B cell (primary cell): ENCODE data around the gene CCR9. TPM values are rescaled to one million over a fixed set of nuclear protein-coding genes. Genes with fewer than 3 reads are reported as not detected.

ENCODE experiments used
- ATAC-seq: fragments of 200-7000 bp; cut with Tn5 transposase; one replicate; pipeline ENCODE4 v1.10.0; 2021; ENCODE audit warnings: low read depth, mild to moderate bottlenecking, moderate number of reproducible peaks, moderate library complexity
- CTCF ChIA-PET: fragments of 350-600 bp; sonication (Branson Sonifier 250); formaldehyde crosslinking; loops from one replicate; lab custom pipeline; 2021; ENCODE audit warnings: antibody characterized with exemption, inconsistent platforms; lab: Charles Lee
- POLR2A ChIA-PET: fragments of 350-600 bp; sonication (Branson Sonifier 250); formaldehyde crosslinking; loops from one replicate; lab custom pipeline; 2021; ENCODE audit warnings: antibody characterized with exemption; lab: Charles Lee
- DNase-seq: peaks from one replicate; pipeline ENCODE4 v3.0.0; 2013
- H2AFZ ChIP-seq: 2 replicates; pipeline ENCODE4 v1.6.1; 2012; ENCODE audit warnings: mild to moderate bottlenecking, low read depth, low read length; ENCODE audit not compliant: insufficient read depth, poor library complexity, severe bottlenecking
- H3K27ac ChIP-seq, 2 donors: 1 replicate in 1 of 2; 2 replicates in 1 of 2; pipeline ENCODE4 v1.5.1; 2012 to 2013; ENCODE audit warnings: low read length in 2 of 2, mild to moderate bottlenecking in 2 of 2, moderate library complexity in 1 of 2
- H3K27me3 ChIP-seq, 4 experiments: fragments of 200-600 bp in 1 of 4; sonication (generic) in 1 of 4; replicated peaks in 1 of 4; 1 replicate in 2 of 4; 2 replicates in 2 of 4; pipeline versions ENCODE4 v1.6.1 to v1.7.0; 2013 to 2016; ENCODE audit warnings: low read length in 3 of 4, mild to moderate bottlenecking in 2 of 4, mixed read lengths in 1 of 4, moderate library complexity in 1 of 4; ENCODE audit not compliant: insufficient read depth in 4 of 4, control insufficient read depth in 3 of 4; ENCODE audit errors: control extremely low read depth in 1 of 4
- H3K36me3 ChIP-seq, 2 experiments: replicated peaks in 1 of 2; 1 replicate in 1 of 2; 2 replicates in 1 of 2; pipeline versions ENCODE4 v1.6.1 to v1.7.1; 2013; ENCODE audit warnings: low read length in 1 of 2; ENCODE audit not compliant: insufficient read depth in 2 of 2, control insufficient read depth in 1 of 2; ENCODE audit errors: control extremely low read depth in 1 of 2, extremely low read depth in 1 of 2
- H3K4me1 ChIP-seq, 2 donors: fragments of 200-600 bp in 1 of 2; sonication (generic) in 1 of 2; 1 replicate in 1 of 2; 2 replicates in 1 of 2; pipeline versions ENCODE4 v1.5.1 to v1.6.1; 2013 to 2017; ENCODE audit warnings: low read length in 2 of 2; ENCODE audit not compliant: control insufficient read depth in 2 of 2, insufficient read depth in 2 of 2
- H3K4me2 ChIP-seq: replicated peaks from 2 replicates; pipeline ENCODE3; 2012; ENCODE audit warnings: mild to moderate bottlenecking, low read depth, low read length; ENCODE audit not compliant: poor library complexity, severe bottlenecking
- H3K4me3 ChIP-seq, 5 experiments: fragments of 200-600 bp in 1 of 5; sonication (generic) in 1 of 5; 1 replicate in 3 of 5; 2 replicates in 2 of 5; pipeline versions ENCODE4 v1.5.1 to v1.7.0; 2011 to 2016; ENCODE audit warnings: low read length in 4 of 5, mild to moderate bottlenecking in 4 of 5, low read depth in 2 of 5, control low read depth in 1 of 5, moderate library complexity in 1 of 5; ENCODE audit not compliant: insufficient read depth in 1 of 5; ENCODE audit errors: control extremely low read depth in 1 of 5, extremely low read depth in 1 of 5
- H3K79me2 ChIP-seq: fragments of 200-600 bp; sonication (generic); one replicate; pipeline ENCODE4 v1.6.0; 2016; ENCODE audit warnings: low read length; ENCODE audit not compliant: control insufficient read depth, insufficient read depth
- H3K9ac ChIP-seq: fragments of 200-600 bp; sonication (generic); 2 replicates; pipeline ENCODE4 v1.6.1; 2017; ENCODE audit warnings: mild to moderate bottlenecking, low read length, moderate library complexity
- H3K9me3 ChIP-seq, 3 donors: one replicate each; pipeline versions ENCODE4 v1.6.1 to v1.7.1; 2013; ENCODE audit warnings: low read length in 2 of 3; ENCODE audit not compliant: control insufficient read depth in 2 of 3, insufficient read depth in 1 of 3; ENCODE audit errors: control extremely low read depth in 1 of 3
- H4K20me1 ChIP-seq: 2 replicates; pipeline ENCODE4 v1.6.0; 2012; ENCODE audit warnings: mild to moderate bottlenecking, low read length; ENCODE audit not compliant: insufficient read depth, control insufficient read depth, poor library complexity, severe bottlenecking
- H3K27ac Mint-ChIP-seq: one replicate; pipeline ENCODE4 v1.8.0; 2021; ENCODE audit warnings: mixed read lengths
- H3K27me3 Mint-ChIP-seq: one replicate; pipeline ENCODE4 v1.8.0; 2021; ENCODE audit warnings: mixed read lengths
- H3K4me1 Mint-ChIP-seq: one replicate; pipeline ENCODE4 v1.8.0; 2021; ENCODE audit warnings: mixed read lengths
- H3K4me3 Mint-ChIP-seq: one replicate; pipeline ENCODE4 v1.8.0; 2021; ENCODE audit warnings: mixed read lengths
- H3K9me3 Mint-ChIP-seq: one replicate; pipeline ENCODE4 v1.8.0; 2022; ENCODE audit warnings: mixed read lengths; ENCODE audit not compliant: insufficient read depth
- CTCF ChIP-seq: fragments of 200-600 bp; IDR thresholded peaks from one replicate; pipeline ENCODE4 v1.8.0; 2022; ENCODE audit warnings: antibody characterized with exemption, mild to moderate bottlenecking
- EZH2 ChIP-seq: IDR thresholded peaks from 2 replicates; pipeline ENCODE4 v1.6.1; 2012; ENCODE audit warnings: borderline replicate concordance, low read depth, mild to moderate bottlenecking, moderate library complexity, low read length; ENCODE audit not compliant: insufficient read depth, poor library complexity, severe bottlenecking
- WGBS: methylation state at CpG from one replicate; pipeline ENCODE4 v1.1.5; 2013; ENCODE audit warnings: missing lambda C conversion rate; ENCODE audit not compliant: insufficient coverage; 5-methylcytosine and 5-hydroxymethylcytosine counted together
- intact Hi-C: fragments of 100-400 bp; cut with micrococcal nuclease; formaldehyde crosslinking; loops from one replicate; pipeline ENCODE4 v1.10.0; 2022
- polyA plus RNA-seq: library from polyadenylated mRNA; depleted of rRNA; stranded (reverse); fragments of >200 nt; gene quantifications from 2 replicates; pipeline ENCODE4 v1.2.3, GENCODE V29; 2012
- total RNA-seq, 2 donors: library from RNA; stranded (reverse); fragments of 120-200 nt in 1 of 2; gene quantifications; 1 replicate in 1 of 2; 2 replicates in 1 of 2; pipeline versions ENCODE4 v1.2.3 to v1.2.4, GENCODE V29; 2013 to 2022

Gene CCR9
- total and polyA plus RNA-seq, 2 donors (not counting 1 experiment from before 2014, with no cell fraction given), result 0.76 to 1.1 TPM

- 96% methylated on average over 7 of the region's 8 CpGs for WGBS
- H2AFZ ChIP-seq, result no peak overlapping the region
- no peaks in the 10 kb centered on the region for H3K27me3 ChIP-seq
- intact Hi-C loops, result loop anchor here (1.0 to 5.0 kb wide), 4 partner anchors 142 to 441 kb away; partner anchors contain the start of gene CCR1
- ATAC-seq (no peak), DNase-seq (no peak)
- Mint-ChIP-seq H3K27ac (no peak overlapping the region), H3K4me1 (no peaks in the 10 kb centered on the region), H3K9me3 (no peaks in the 10 kb centered on the region), H3K4me3 (no peak overlapping the region), H3K27me3 (no peaks in the 10 kb centered on the region)
- H3K9me3 ChIP-seq, result no peaks in the 10 kb centered on the region
- H4K20me1 ChIP-seq, result no peaks in the 10 kb centered on the region
- H3K4me1 ChIP-seq, result peaks cover 0 to 5% of the 10 kb centered on the region in 2 donors
- no peak overlapping the region for H3K27ac ChIP-seq
- no peaks in the 10 kb centered on the region for H3K79me2 ChIP-seq
- no peak overlapping the region for H3K9ac ChIP-seq
- H3K4me3 ChIP-seq, result no peak overlapping the region
- peaks cover 0 to 51% of the 10 kb centered on the region in 2 experiments for H3K36me3 ChIP-seq
- TF ChIP-seq CTCF, result no peak
- TF ChIP-seq EZH2, result no peak
- CTCF ChIA-PET, result interaction anchor here (0.8 to 5.2 kb wide), 12 partner anchors 16 to 441 kb away, joined by 3 to 193 read pairs (median 4); partner anchors contain the start of genes CCR1 and CCR5
- no peak overlapping the region for H3K4me2 ChIP-seq
- POLR2A ChIA-PET, result no interaction called here
Measured at GRCh38 chr3:45937206-45938042, 51.1 kb downstream of the CCR9 start.

GRCh38 chr3:45938043-45938435 is 51.7 kb downstream of the CCR9 start:
- H3K27me3 Mint-ChIP-seq, result no peaks in the 10 kb centered on the region
- H3K27ac Mint-ChIP-seq, result no peak overlapping the region
- no peaks in the 10 kb centered on the region for H3K27me3 ChIP-seq
- CTCF ChIA-PET, result interaction anchor here (0.6 to 5.2 kb wide), 34 partner anchors 9 to 897 kb away, joined by 3 to 193 read pairs (median 4); partner anchors contain the start of genes CCR1 and CCR5
- ATAC-seq, result no peak
- H3K4me2 ChIP-seq, result no peak overlapping the region
- no peaks in the 10 kb centered on the region for H3K9me3 Mint-ChIP-seq
- no peak overlapping the region for H2AFZ ChIP-seq
- H3K4me1 ChIP-seq, result peaks cover 0 to 5% of the 10 kb centered on the region in 2 donors
- POLR2A ChIA-PET, result interaction anchor here (1.1 kb wide), 1 partner anchor 140 kb away, joined by 3 read pairs; no protein-coding TSS in a partner anchor
- H3K9ac ChIP-seq, result no peak overlapping the region
- H3K4me3 ChIP-seq, result no peak overlapping the region
- no peaks in the 10 kb centered on the region for H4K20me1 ChIP-seq
- H3K27ac ChIP-seq, result no peak overlapping the region
- intact Hi-C loops, result loop anchor here (1.0 to 5.0 kb wide), 4 partner anchors 141 to 440 kb away; partner anchors contain the start of gene CCR1
- WGBS, result 100% methylated on average over 3 of the region's 4 CpGs
- no peak for DNase-seq
- H3K79me2 ChIP-seq, result no peaks in the 10 kb centered on the region
- TF ChIP-seq CTCF (no peak), EZH2 (no peak)
- peaks cover 0 to 50% of the 10 kb centered on the region in 2 experiments for H3K36me3 ChIP-seq
- no peaks in the 10 kb centered on the region for H3K9me3 ChIP-seq
- H3K4me1 Mint-ChIP-seq, result no peaks in the 10 kb centered on the region
- H3K4me3 Mint-ChIP-seq, result no peak overlapping the region
